Glomerular visceral epithelial cell (primary cell): ENCODE results near the gene CNTN5.

Experiments used
- DNase-seq: peaks from one replicate; pipeline ENCODE4 v3.0.0-alpha.2; 2016; ENCODE audit errors: extremely low spot score

The CNTN5 gene

DNA sequence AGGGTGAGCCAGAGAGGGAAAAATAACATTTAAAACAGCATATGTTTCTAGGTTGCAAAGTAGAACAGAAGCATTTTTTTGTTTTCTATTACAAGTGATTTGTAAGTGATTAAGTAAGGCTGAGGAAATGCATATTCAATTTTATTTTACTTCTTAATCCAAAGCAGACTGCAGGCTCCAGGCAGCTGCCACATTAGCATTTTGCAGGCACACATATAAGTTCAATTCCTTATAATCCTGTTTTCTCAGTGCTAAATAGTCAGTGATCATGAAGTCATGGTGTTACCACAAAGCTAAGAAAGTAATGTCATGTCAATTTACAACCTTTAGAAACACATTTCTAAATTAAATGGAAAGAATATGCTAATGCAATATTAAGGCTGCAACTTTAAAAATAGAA, 149.8 kb downstream of the CNTN5 start:
- DNase-seq, result no peak

DNA sequence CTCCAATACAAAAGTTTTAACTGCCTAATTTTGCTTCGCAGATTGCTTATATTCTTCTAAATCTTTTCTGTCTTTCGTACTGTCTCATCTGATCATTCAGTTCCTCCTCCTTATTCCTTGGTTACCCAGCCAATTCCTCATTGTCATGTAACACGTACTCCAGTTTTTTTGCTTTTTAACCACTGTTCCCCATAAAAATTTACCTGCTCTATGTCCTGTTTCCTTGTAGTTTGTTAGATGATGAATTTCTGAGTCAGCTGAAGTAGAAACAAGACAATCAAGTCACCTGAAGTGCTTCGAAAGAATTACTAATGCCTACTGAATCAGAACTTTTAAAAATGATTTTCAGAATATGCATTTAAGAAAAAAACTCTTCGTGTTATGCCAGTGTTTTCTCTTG, 150.6 kb downstream of the CNTN5 start:
- DNase-seq, result no peak

DNA sequence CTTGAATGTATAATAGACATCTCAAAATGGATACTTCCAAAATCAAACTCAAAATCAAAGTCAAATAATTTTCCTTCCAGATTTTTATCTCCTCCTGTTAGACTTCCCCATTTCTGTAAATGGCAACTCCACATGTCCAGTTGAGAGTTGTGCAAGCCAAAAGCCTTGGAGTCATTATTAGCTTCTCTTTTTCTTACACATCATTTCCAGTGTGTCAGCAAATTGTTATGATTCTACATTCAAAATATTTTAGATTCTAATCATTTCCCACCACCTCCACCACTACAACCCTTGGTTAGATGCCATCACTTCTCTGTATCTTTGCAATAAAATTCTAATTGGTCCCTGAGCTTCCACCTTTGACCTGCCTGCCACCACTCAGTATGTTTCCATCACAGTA, 155.7 kb downstream of the CNTN5 start:
- no peak for DNase-seq

DNA sequence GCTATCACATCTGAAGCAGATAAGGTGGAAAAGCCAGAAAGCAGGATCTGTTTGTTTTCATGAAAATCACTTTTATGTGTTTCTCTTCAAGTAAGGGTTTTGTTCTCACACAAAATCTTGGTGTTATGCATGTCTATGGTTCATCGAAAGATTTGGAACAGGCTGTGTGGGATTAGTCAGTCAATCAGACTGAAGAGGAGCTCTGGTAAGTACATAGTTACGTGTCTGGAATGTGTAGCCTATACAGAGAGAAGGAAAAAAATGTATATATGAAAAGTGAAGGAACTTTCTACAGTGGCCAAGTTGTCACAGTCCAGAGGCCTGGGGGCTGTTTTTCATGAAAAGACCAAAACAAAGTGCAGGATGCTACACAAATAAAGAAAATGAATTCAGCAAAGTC, 156.7 kb downstream of the CNTN5 start:
- no peak for DNase-seq

DNA sequence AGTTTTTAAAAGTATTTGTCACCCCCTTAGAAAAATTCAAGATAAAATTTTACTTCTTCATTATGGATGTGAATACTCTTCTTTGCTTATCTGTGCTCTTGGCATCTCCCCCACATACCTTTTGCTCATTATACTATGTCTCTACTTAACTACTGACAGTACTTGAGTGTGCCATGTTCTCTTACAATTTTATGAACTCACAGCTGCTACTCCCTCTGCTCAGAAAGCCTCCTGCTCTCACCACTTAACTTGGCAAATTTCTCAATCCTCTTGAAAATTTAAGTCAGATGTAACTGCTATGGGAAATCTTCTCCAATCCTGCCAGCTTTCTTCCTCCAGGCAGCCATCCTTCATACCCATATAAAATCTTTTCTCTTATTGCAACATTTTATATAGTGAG, 163.4 kb downstream of the CNTN5 start:
- no peak for DNase-seq

DNA sequence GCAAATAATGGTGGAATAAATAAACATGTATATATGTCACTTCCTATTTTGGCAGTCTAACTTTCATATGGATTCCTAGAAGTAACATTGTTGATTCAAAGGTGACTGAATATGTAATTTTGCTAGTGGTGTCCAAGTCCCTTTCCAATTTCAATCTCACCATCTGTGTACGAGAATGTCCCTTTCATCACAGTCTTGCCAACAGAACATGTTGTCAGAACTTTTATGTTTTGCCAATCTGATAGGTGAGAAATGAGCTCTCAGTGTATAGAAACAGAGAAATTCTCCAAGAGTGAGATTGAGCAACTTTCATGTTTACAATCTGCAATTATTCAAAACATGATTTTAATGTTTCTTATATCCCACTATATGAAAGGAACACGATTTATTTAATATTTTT, 167.5 kb downstream of the CNTN5 start:
- DNase-seq, result no peak

DNA sequence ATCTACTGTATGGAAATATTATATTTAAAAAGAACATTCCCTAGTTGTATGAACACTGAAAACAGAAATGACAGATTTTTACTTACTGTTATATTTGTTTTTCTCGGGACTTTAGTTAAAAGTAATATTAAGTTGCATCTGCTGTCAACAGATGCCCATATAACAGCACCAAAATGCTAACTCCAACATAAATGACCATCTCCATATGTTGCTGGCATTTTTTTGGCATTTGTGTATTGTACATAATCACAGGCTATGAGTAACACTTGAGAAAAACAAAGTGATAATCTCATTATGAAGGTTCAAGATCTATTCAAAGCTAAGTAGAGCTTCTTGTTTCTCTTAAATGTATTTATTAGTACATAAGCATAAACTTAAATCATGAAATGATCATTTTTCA, 172.0 kb downstream of the CNTN5 start:
- no peak for DNase-seq

DNA sequence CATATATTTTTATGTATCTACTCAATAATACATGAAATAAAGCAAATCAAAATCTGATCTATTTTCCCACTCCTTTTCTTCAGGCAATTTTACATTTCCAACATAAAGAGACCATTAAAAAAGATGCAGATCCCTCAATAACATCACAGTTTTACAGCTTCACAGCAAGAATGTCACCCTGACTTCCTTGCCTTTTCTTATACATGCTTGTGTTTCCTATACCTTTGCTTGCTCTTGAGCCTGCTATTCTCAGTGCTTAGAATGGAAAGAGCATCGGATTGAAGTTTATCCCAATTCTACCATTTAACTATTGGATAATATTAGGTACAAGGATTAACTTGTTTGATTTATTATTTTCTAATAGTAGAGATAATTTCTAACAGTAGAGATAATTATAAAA, 176.7 kb downstream of the CNTN5 start:
- DNase-seq, result no peak

DNA sequence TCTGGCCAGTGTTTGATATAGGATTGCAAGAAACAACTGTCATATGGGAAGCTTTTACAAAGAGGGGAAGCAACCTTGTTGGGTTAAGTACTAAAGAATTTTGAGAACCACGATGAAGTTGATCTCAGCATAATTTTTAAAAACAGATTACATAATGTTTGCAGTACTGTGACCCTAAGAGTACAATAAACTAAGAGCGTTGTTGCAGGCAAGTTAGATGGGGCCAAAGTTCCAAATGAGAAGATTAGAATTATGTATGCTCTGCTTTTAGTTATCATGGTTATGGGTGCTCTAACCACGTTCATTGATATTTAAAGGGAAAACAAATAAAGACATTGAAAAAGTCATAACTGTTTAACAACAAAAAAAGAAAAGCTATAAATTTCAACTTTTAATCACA, 177.5 kb downstream of the CNTN5 start:
- DNase-seq, result no peak

DNA sequence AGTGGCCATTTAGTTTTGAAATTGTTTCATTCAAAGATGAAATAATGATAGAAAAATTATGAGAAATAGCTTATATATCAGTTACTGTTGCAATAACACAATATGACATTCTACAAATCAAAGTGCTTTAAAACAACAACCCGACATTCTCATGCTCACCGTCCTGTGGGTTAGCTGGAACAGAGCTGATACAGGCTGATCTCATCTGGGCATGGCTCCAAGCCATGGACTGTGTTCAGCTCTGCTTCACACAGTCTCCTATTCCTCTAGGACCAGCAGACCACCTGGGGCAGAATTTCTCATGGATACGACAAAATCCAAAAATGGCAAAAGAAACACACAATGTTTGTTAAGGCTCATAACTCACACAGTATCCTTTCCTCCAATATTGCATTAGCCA, 178.6 kb downstream of the CNTN5 start:
- DNase-seq, result peak; percentile 63

DNA sequence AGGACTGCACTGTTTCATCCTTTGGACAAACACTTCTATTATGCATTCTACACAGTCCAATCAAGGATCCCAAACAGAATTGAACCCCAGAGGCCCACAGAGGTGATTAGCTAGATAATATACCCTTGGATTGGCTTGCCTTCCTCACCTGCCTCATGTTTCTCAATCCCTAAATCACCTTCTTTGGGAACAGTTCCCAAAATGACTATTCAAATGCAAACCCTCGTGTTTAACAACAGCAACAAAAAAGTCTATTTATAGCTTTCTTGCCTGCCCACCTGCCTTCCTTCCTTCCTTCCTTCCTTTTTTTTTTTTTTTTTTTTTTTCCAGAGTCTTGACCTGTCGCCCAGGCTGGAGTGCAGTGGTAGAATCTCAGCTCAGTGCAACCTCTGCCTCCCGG, 180.0 kb downstream of the CNTN5 start:
- no peak for DNase-seq

DNA sequence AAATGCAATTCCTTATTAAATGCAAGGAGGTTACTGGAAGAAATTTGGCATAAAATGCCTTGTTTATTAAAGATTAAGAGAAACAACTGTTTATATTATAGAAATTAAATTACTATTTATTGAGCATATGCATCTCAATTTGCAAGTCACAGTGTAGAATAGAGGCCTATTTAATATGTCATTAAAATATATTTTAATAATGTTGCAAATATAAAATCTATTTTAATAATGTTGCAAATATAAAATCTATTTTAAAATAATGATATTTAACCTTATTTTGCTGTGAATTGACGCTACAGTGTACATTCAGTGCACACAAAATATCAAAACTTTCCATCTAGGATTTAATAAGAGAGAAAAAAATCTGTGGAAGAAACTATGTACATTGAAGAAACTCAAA, 188.1 kb downstream of the CNTN5 start:
- DNase-seq, result no peak

DNA sequence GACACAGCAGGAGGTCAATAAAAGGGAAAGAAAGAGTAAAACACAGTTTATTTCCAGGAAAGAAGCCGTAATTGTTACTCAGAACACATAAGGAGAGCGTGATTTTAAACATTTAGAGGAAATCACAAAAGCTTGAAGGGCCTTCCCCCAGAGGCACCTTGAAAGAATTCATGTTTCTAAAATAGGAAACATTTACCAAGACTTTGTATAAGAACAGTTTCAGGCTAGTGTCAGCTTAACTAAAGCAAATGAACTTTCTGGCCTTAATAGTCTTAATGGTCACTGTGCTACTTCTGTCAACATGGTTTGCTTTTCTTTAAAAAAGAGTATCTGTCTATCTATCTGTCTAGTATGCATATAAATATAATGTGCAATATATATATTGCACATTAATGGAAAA, 208.8 kb downstream of the CNTN5 start:
- no peak for DNase-seq

DNA sequence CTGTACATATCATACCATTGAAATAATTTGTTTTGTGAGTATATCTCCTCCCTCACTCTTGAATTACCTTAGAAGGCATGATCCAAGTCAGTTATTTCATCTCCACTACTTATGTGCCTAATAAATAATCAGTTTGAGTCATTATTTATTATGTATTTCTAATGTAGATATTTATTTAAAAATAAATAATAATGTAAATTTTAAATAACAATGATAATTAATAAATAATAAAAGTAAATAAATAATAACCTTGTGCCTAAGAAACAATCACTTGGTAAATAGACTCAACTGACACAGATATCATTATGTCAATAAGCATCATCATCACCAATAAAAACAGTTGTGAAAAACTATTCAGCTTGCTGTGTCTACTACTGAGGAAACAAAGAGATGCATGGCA, 213.8 kb downstream of the CNTN5 start:
- no peak for DNase-seq

DNA sequence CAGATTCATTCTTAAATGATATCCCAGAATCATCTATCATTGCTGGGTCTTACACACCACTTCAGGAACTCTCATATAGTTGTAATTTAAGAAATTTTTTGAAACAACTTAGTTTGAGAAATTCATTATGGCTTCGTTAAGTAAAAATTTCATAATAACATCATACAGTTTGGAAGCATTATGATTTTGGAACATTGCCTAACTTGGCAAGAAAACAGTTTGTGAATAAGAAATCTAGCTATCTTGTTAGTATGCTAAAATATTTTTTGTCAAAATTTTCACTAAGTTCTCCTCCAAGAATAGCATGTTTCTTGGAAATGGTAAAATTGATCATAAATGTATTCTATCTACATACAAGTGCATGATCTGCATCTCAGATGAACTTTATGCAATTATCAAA, 217.7 kb downstream of the CNTN5 start:
- DNase-seq, result no peak

DNA sequence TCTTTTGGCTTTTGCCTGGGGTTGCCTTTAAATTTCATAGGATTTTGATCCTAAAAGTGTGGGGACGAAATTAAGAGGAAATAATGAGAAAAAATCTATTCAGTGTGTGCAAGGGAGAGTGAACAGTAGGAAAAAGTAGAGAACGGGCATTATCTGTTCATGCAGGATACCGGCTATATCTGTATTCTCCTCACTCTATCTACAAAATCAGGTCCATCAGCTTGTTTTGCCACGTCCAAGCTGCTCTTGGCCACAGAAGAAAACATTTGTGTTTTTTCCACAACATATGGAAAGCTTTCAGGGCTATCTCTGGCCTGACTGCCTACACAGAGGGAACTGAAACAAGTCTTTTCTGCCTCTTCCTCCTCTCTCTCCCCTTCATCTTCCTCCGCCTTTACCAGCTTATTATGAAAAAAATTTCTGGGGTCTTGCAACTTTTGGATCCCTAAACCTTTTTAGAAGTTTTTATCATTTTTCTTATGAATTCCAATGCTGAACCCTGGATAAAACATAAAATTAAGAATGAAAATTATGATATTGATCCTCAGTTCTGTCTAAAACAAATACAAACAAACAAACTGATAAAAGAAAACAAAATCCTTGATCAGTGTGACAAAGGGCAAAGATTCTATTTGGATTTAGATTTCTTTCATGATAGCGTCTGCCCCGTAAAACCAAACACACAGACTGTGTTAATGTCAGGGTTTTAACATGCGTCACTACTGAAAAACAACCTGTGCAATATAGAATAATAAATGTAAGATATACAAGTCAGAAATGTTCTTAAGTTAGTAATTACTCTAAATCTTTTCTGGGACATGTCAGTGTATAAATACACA, 219.7 kb downstream of the CNTN5 start:
- no peak for DNase-seq

DNA sequence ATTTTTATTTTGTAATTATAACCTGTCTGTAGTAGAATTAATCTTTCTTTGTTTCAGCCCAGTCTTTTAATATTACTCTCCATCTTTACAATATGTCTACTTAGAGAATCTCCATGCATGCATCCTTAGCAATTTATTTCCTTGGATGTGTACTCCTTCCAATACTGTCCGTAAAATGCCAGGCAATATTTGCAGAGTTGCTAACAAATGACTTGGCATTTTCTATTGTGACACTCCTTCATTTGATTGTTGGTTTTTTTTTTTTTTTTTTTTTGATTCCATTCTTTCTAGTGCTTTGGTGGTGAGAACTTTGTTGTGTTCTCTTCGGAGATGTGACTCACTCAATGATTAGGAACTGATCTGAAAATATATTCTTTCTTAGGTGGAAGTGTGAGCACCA, 220.3 kb downstream of the CNTN5 start:
- no peak for DNase-seq

DNA sequence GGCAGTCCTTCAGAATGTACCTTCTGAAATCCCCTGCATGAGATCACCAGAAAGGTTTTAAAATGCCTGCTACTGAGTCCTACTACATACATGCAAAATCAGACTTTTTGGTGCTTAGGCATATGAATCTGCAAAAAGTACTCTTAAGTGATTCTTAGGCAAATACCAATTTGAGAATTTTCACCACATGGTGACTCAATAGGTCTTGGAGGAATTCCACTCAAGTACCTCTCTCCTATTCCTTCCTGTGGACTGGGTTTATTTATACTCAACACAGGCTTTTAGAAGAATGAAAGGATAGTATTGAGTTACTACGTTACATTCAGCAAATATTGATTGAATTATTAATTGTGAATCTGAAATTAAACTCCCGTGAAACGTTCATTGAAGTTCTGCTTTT, 223.9 kb downstream of the CNTN5 start:
- DNase-seq, result no peak

DNA sequence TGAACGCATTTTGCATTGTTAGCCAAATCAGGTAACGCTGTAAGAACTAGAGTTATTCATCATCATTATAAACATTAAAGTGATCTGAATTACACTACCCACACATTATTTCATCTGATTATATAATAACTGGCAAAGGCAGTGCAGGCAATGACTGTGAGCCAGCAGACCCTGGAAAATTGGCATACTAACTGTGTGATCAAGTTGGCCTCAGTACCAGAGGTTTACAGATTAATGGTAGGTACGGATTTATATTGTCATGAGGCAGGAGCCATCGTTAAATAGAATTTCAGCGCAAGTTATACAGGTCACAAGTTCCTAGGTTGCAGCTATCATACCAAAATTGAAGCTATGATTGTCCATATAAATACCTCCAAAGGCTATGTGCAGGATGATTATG, 225.4 kb downstream of the CNTN5 start:
- DNase-seq, result no peak

DNA sequence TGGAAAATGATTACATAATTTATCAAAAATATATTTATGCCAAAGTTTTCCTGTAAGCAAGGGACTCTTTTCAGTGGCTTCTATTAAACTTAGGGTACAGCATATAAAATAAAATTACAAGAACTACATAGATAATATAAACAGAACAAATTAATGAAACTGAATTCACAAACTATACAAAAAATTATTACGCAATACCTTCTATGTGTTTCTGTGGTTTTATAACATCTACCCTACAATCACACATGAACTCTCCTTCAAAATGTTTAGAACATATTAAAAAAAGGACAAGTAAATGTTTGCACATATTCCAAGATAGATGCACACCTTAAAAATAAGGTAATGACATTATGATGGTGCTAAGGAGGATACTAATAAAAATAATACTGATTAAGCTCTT, 235.9 kb downstream of the CNTN5 start:
- DNase-seq, result no peak

DNA sequence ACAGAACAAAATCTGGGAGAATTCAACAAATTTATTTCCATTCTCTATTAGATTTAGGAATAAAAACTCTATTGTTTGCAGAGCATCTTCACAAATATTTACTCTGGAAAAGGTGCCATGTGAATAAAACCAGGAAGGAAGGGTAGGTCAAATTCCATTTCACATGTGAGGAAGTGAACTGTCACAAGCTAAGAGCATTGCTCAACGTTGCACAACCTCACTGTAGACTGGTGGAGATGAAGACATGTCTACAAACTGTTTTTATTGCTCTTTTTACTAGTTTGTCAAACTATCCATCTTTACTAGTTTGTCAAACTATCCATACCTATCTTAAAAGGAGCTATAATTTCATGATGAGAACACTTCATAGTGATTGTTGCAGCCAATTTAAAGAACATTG, 236.4 kb downstream of the CNTN5 start:
- no peak for DNase-seq

DNA sequence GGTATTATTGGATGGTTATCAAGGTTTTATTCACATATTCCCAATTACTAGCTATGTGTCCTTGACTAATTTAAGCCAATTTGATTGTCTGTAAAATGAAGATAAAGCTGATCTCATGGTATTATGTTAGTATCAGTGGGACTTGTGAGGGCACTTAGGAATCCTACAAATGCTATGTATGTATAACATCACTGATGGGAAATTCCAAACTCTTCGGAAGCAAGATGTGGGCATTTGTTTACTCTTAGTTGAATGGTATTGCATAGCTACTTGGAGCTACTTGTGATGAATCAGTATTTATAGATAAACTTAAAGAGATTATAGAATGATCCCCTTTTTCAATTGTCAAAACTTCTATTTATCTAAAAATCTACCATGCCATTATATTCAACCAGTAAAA, 239.9 kb downstream of the CNTN5 start:
- DNase-seq, result peak; percentile 48

DNA sequence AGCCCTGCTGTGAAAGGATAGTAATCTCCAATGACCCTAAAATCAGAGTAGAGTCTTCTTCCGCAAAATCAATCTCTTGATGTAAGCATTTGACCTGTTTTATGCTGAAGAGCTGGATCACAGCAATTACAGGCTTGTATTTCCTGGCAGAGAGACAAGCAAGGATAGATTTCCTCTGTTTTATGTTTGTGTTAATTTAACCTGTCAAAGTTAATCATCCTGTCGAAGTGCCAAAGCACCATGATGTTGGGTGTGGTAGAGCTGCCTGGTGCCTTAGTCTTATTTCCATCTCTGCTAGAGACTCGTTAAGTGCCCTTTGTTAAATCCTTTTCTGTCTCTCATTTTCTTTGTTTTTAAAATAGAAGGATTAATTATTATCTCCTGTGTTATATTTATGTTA, 248.1 kb downstream of the CNTN5 start:
- DNase-seq, result no peak

DNA sequence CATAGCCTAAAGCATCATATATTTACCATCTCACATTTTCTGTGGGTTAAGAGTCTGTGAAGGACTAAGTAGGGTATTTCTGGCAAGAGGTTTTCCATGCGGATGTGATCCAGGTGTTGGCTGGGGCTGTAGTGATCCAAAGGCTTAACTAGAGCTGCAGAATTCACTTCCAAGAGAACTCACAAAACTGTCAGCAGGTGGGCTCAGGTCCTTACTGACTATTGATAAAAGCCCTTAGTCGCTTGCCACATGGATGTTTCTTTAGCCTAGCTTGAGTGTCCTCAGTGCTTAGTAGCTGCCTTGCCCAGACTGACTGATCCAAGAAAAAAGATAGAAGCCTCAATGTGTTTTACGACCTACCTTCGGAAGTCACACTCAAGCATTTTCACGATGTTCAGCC, 250.8 kb downstream of the CNTN5 start:
- DNase-seq, result no peak
